Putamen (tissue), 1 donor: Measurements from ENCODE around the gene PNPLA1.
"Not testable (repeated sequence)": the region's sequence is repeated elsewhere in the genome, so short reads cannot be mapped to it uniquely, and the experiment has no call there.

Source experiments
- DNase-seq: peaks from one replicate; pipeline ENCODE4 v3.0.0-alpha.2; 2016; ENCODE audit warnings: low spot score

The PNPLA1 gene

GRCh38 chr6:36336208-36336710 is 66.4 kb downstream of the PNPLA1 start:
- DNase-seq: no peak

- DNase-seq: no peak
Measured at GRCh38 chr6:36336779-36337241, 67.0 kb downstream of the PNPLA1 start, which contains the start of gene BNIP5. TSS of gene BNIP5 (minus strand) at chr6:36336888. CDS start at chr6:36330690, 6,198 bp downstream.

GRCh38 chr6:36337814-36338213 is 68.0 kb downstream of the PNPLA1 start:
- DNase-seq: no peak

GRCh38 chr6:36338223-36338622 is 68.4 kb downstream of the PNPLA1 start:
- not testable (repeated sequence) for DNase-seq

GRCh38 chr6:36339146-36339545 is 69.3 kb downstream of the PNPLA1 start:
- DNase-seq: no peak

- DNase-seq: no peak
Measured at GRCh38 chr6:36340306-36340617, 70.4 kb downstream of the PNPLA1 start.

GRCh38 chr6:36340618-36341454 is 71.0 kb downstream of the PNPLA1 start:
- DNase-seq: peak; percentile 44

- no peak for DNase-seq
Measured at GRCh38 chr6:36343109-36343680, 73.3 kb downstream of the PNPLA1 start.

- no peak for DNase-seq
Measured at GRCh38 chr6:36345681-36346466, 76.0 kb downstream of the PNPLA1 start.

GRCh38 chr6:36346486-36347273 is 76.8 kb downstream of the PNPLA1 start:
- no peak for DNase-seq

- no peak for DNase-seq
Measured at GRCh38 chr6:36347621-36348020, 77.8 kb downstream of the PNPLA1 start.

GRCh38 chr6:36349240-36349639 is 79.4 kb downstream of the PNPLA1 start:
- peak; percentile 75 for DNase-seq

- DNase-seq: no peak
Measured at GRCh38 chr6:36350082-36350481, 80.2 kb downstream of the PNPLA1 start.

GRCh38 chr6:36350681-36351571 is 81.1 kb downstream of the PNPLA1 start:
- no peak for DNase-seq

- DNase-seq: no peak
Measured at GRCh38 chr6:36352477-36353157, 82.8 kb downstream of the PNPLA1 start.

- DNase-seq: no peak
Measured at GRCh38 chr6:36353411-36353915, 83.6 kb downstream of the PNPLA1 start.

- DNase-seq: peak; percentile 39
Measured at GRCh38 chr6:36355819-36356218, 86.0 kb downstream of the PNPLA1 start.

GRCh38 chr6:36357872-36358225 is 88.0 kb downstream of the PNPLA1 start:
- no peak for DNase-seq
